Heart right ventricle (tissue), 16 donors: ENCODE data around the gene NELL2. TPM values are rescaled to one million over a fixed set of nuclear protein-coding genes. Genes with fewer than 3 reads are reported as not detected.
A peak's percentile ranks its signal among the peaks of the same experiment; 100 is the strongest.
"Not testable (repeated sequence)": the region's sequence is repeated elsewhere in the genome, so short reads cannot be mapped to it uniquely, and the experiment has no call there.

Experiments used
- ATAC-seq, 8 donors: fragments of 200-7000 bp; cut with Tn5 transposase; one replicate each; pipeline ENCODE4 v1.9.1; 2020; ENCODE audit warnings: mild to moderate bottlenecking in 8 of 8, moderate library complexity in 8 of 8, moderate number of reproducible peaks in 1 of 8
- DNase-seq, 2 donors: peaks; one replicate each; pipeline ENCODE4 v3.0.0-alpha.2; 2020
- H3K27ac ChIP-seq, 10 donors: fragments of 200-600 bp; sonication (generic) in 2 of 10; one replicate each; pipeline versions ENCODE4 v1.5.0 to v1.8.0; 2020 to 2022; ENCODE audit warnings: mild to moderate bottlenecking in 3 of 10
- H3K27me3 ChIP-seq, 7 donors: fragments of 200-600 bp; one replicate each; pipeline ENCODE4 v1.8.0; 2021 to 2022; ENCODE audit warnings: mild to moderate bottlenecking in 2 of 7
- H3K36me3 ChIP-seq, 9 donors: fragments of 200-600 bp; sonication (generic) in 1 of 9; one replicate each; pipeline versions ENCODE4 v1.5.0 to v1.8.0; 2020 to 2022; ENCODE audit warnings: mild to moderate bottlenecking in 2 of 9
- H3K4me1 ChIP-seq, 9 donors: fragments of 200-600 bp; sonication (generic) in 1 of 9; one replicate each; pipeline versions ENCODE4 v1.5.0 to v1.8.0; 2020 to 2022; ENCODE audit warnings: mild to moderate bottlenecking in 4 of 9
- H3K4me3 ChIP-seq, 10 donors: fragments of 200-600 bp; sonication (generic) in 2 of 10; one replicate each; pipeline versions ENCODE4 v1.5.0 to v1.8.0; 2020 to 2022; ENCODE audit warnings: mild to moderate bottlenecking in 7 of 10, moderate library complexity in 2 of 10
- H3K9me3 ChIP-seq, 11 donors: fragments of 200-600 bp in 10 of 11; sonication (generic) in 2 of 11; one replicate each; pipeline versions ENCODE4 v1.5.0 to v1.8.0; 2013 to 2022; ENCODE audit warnings: mild to moderate bottlenecking in 2 of 11, control low read depth in 1 of 11, moderate library complexity in 1 of 11
- CTCF ChIP-seq, 9 donors: fragments of 200-600 bp; sonication (generic) in 2 of 9; IDR thresholded peaks; one replicate each; pipeline versions ENCODE4 v1.5.0 to v1.8.0; 2021 to 2022; ENCODE audit warnings: antibody characterized with exemption in 9 of 9, mild to moderate bottlenecking in 5 of 9, moderate library complexity in 1 of 9
- WGBS, 2 donors: extraction: QIAGEN DNeasy Blood & Tissue Kit; methylation state at CpG; one replicate each; pipeline ENCODE4 v1.1.7; 2013; ENCODE audit warnings: inconsistent platforms in 1 of 2; 5-methylcytosine and 5-hydroxymethylcytosine counted together
- intact Hi-C, 10 donors: fragments of 100-400 bp; cut with DNase I; formaldehyde crosslinking; loops; one replicate each; pipeline versions ENCODE4 v1.11.1 to v1.14.2; 2022
- polyA plus RNA-seq, 2 donors: library from polyadenylated mRNA; stranded (reverse); fragments of 200-250 nt; gene quantifications; one replicate each; pipeline ENCODE4 v1.2.3, GENCODE V29; 2013
- total RNA-seq, 10 donors: library from RNA; stranded (reverse); fragmentation: NEBNext Ultra II Directional in 3 of 10; extraction: Animal tissue kit (Norgen Biotek cat#: 25700) in 3 of 10; gene quantifications; one replicate each; pipeline versions ENCODE4 v1.2.1 to v1.2.4, GENCODE V29; 2021 to 2023
- donor health status: Arrhythmogenic right ventricular cardiomyopathy.
- donor health status: ischemic (EF 13 %, LVEDD 7.1; RV severe dilation, severe dysfunction).
- donor health status: healthy with polysubstance abuse.
- donor health status: DM: no; HTN: yes; CAD: no.
- donor health status: DM: no; HTN: no; CAD: no.
- donor health status: ischemic (EF 25% LVEDD 6.9; RV normal size, moderate dysfunction).
- donor health status: ischemic (EF 25% LVEDD 5.7; RV mildly dilated, moderate dysfunction).
- donor health status: healthy.
- donor health status: DM: yes; HTN: yes; CAD: no.
- donor health status: Ischemic cardiomyopathy.
- donor health status: ischemic (EF 35%, LVEDD 5.7; RV mildly dilated, moderate dysfunction).
- donor health status: nonischemic (EF 11% LVEDD 7.7; RV severe dilation, severe dysfunction).
- donor health status: DM: yes; HTN: yes; CAD: no.
- donor health status: PGD.
- donor health status: ischemic (EF 29% LVEDD 5.4; RV normal size, mild dysfunction).
- donor health status: nonischemic (EF 23%, LVEDD 6.1; RV moderate dilation, normal function).

NELL2 gene
- total and polyA plus RNA-seq, 12 donors = 0.06 to 2.8 (median 0.46) TPM; not detected in 3

GRCh38 chr12:44839785-44840184 is 36.3 kb downstream of the NELL2 start:
- 59 to 70% methylated on average over 2 of the region's 2 CpGs for WGBS, 2 donors
- Histone ChIP-seq H3K36me3 (no peaks in the 10 kb centered on the region), H3K4me1 (no peaks in the 10 kb centered on the region), H3K27ac (no peak overlapping the region), H3K4me3 (no peak overlapping the region), H3K27me3 (no peaks in the 10 kb centered on the region), H3K9me3 (peaks cover 0 to 2% (median 0%) of the 10 kb centered on the region in 11 donors)
- ATAC-seq (no peak), DNase-seq (no peak)
- TF ChIP-seq CTCF (IDR thresholded peaks at IDR 0.05) = no peak
- intact Hi-C loops = no loop called here

- DNase-seq (no peak), ATAC-seq (no peak)
- Histone ChIP-seq H3K4me3 (no peak overlapping the region), H3K27me3 (no peaks in the 10 kb centered on the region), H3K4me1 (no peaks in the 10 kb centered on the region), H3K27ac (no peak overlapping the region), H3K9me3 (no peaks in the 10 kb centered on the region), H3K36me3 (no peaks in the 10 kb centered on the region)
- TF ChIP-seq CTCF (IDR thresholded peaks at IDR 0.05) = no peak
- 56 to 63% methylated on average over 5 of the region's 5 CpGs for WGBS, 2 donors
- intact Hi-C loops = no loop called here
These were observed 38.9 kb downstream of the NELL2 start for GRCh38 chr12:44837114-44837755.

- Histone ChIP-seq H3K27me3 (no peaks in the 10 kb centered on the region), H3K9me3 (no peaks in the 10 kb centered on the region), H3K36me3 (no peaks in the 10 kb centered on the region), H3K4me1 (no peaks in the 10 kb centered on the region), H3K4me3 (no peak overlapping the region), H3K27ac (no peak overlapping the region)
- DNase-seq (no peak), ATAC-seq (peak in 4 of 8 donors; percentile 19 to 37 (median 31))
- TF ChIP-seq CTCF (IDR thresholded peaks at IDR 0.05) = no peak
- intact Hi-C loops = no loop called here
- 77 to 82% methylated on average over 5 of the region's 5 CpGs for WGBS, 2 donors
These were observed 40.3 kb downstream of the NELL2 start for GRCh38 chr12:44835641-44836379.

- WGBS, 2 donors = 88 to 90% methylated on average over 7 of the region's 7 CpGs
- H3K27ac ChIP-seq, ATAC-seq, intact Hi-C loops, H3K4me1 ChIP-seq, H3K4me3 ChIP-seq, H3K36me3 ChIP-seq, H3K27me3 ChIP-seq, H3K9me3 ChIP-seq, DNase-seq: not testable (repeated sequence)
These were observed 41.1 kb downstream of the NELL2 start for GRCh38 chr12:44834996-44835395.

- Histone ChIP-seq H3K27ac (no peak overlapping the region), H3K9me3 (no peaks in the 10 kb centered on the region), H3K4me1 (no peaks in the 10 kb centered on the region), H3K4me3 (no peak overlapping the region), H3K27me3 (peaks cover 0 to 2% (median 0%) of the 10 kb centered on the region in 7 donors), H3K36me3 (no peaks in the 10 kb centered on the region)
- intact Hi-C loops = no loop called here
- ATAC-seq (no peak), DNase-seq (no peak)
- 89 to 91% methylated on average over 5 of the region's 5 CpGs for WGBS, 2 donors
- TF ChIP-seq CTCF (IDR thresholded peaks at IDR 0.05) = no peak
These were observed 42.6 kb downstream of the NELL2 start for GRCh38 chr12:44833561-44833960.
